ENCODE measurements around the gene SLC39A6.

SLC39A6 gene

DNA sequence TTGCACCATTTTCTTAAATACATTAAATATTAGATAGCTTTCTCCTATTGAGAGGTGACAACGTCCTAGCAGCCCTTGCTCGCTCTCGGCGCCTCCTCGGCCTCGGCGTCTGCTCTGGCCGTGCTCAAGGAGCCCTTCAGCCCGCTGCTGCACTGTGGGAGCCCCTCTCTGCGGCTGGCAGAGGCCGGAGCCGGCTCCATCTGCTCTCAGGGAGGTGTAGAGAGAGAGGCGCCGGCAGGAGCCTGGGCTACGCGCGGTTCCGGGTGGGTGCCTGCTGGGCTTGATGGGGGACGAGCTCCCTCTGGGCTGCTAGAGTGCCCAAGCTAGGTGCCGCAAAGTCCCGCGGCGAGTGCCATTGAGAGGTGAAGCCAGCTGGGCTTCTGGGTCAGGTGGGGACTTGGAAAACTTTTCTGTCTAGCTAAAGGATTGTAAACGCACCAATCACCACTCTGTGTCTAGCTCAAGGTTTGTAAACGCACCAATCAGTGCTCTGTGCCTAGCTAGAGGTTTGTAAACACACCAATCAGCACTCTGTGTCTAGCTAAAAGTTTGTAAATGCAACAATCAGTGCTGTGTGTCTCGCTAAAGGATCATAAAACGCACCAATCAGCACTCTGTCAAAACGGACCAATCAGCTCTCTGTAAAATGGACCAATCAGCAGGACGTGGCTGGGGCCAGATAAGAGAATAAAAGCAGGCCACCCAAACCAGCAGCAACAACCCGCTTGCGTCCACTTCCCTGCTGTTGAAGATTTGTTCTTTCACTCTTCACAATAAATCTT lies 64.9 kb downstream of the SLC39A6 start:
- no peak for DNase-seq (ENCODE audit: low read depth in 2 of 2)

DNA sequence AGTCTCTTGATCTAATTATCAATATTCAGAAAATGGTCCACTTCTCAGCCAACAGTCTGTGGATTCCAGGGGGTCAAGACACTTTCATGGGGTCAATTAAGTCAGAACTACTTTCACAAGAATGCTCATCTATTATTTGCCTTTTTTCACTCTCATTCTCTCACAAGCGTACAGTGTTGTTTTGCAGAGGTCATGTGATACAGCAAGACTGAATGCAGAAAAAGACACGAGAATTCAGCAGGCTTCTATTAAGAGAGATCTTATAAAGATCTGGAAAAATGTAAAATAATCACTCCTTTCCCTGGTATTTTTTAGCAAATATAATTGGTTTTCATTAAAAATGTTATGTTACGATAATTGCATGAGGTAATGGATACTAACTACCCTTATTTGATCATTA lies 70.5 kb downstream of the SLC39A6 start:
- no peak for DNase-seq (ENCODE audit: low read depth in 2 of 2)

All from stimulated activated CD8-positive, alpha-beta memory T cell treated with anti-CD3 and anti-CD28 coated beads, Interleukin-2, amount 100 ng/mL, for 48 hours (primary cell).